ENCODE data around the gene NEURL1.
"Not testable (repeated sequence)": the region's sequence is repeated elsewhere in the genome, so short reads cannot be mapped to it uniquely, and the experiment has no call there.

Gene NEURL1

DNA sequence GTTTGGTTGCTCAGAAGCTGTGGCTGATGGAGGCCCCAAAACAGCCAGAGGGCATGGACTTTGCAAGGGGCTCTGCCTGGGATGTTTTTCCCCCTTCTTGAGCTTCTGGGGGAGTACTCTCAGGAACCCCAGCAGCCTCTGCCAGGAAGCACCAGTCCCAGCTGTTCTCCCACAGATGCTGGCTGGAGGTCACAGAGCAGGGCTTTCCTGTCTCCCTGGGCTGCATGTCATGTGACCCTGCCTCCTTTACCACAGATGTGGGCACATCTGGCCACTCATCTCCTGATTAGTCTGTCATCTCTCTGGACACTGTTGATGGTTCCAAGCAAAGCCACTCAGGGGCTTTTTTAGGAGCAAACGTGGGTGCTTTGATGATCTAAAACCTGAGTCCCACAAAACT is 136.7 kb downstream of the NEURL1 start:
- DNase-seq = no peak

GRCh38 chr10:103632247-103632642 is 138.7 kb downstream of the NEURL1 start:
- no peak for DNase-seq

DNA sequence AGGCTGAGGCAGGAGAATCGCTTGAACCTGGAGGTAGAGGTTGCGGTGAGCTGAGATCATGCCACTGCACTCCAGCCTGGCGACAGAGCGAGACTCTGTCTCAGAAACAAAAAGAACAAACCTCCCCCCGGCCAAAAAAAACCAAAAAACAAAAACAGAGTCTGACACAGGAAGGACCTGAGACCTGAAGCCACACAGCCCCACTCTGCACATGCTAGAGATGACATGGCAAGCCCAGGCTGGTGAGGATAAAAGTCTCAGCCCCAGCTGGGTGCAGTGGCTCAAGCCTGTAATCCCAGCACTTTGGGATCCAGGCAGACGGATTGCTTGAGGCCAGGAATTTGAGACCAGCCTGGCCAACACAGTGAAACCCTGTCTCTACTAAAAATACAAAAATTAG is 139.4 kb downstream of the NEURL1 start:
- not testable (repeated sequence) for DNase-seq

DNA sequence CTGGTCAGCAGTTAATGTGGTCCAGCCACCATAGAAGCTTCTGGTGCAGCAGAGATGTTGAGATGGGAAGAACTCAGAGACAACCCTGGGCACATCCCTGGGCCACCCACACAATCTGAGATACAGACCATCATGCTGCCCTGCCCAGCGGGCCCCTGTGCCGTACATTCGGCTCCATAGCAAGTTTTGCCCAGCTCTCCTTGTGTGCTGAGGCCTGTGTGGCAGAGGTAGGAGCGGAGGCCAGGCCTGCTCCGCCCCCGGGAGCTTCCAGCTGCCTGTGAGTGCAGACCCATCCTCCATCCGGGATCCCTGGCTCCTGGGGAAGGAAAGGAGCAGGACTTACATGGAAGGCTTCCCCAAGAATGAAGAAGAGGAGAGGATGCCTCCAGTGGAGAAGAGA is 140.3 kb downstream of the NEURL1 start:
- no peak for DNase-seq

- DNase-seq = no peak
Measured at GRCh38 chr10:103635580-103635979, 142.1 kb downstream of the NEURL1 start.

GRCh38 chr10:103636492-103636891 is 143.0 kb downstream of the NEURL1 start:
- DNase-seq = no peak

- DNase-seq = no peak
Measured at GRCh38 chr10:103637011-103637410, 143.5 kb downstream of the NEURL1 start.

DNA sequence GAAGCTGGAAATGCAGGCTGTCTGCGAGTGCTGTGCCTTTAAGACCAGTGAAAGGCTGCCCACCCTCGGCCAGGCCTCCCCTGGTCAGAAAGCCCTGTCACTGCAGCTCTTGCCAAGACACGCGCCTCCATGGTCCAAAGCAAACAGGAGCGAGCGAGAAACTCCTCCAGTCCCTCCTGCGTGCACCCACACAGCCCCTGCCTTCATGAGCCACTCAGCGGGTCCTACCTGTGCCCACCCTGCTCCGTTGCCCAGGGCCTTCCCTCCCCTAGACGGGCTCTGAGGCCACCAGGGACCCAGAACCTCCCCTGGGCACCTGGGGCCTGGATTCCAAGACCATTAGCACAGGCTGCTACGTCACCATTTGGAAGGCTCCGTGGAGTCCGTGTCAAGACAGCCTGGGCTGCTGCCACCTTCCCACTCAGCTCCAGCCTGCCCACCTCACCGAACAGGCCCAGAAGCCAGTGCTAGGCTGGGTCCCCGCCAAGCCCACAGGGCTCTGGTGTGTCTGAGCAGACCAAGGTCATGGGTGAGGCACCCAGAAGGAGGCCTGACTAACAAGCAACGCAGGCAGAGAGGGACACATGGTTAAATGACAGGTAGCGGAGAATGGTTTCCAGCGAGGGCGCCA is 144.5 kb downstream of the NEURL1 start:
- DNase-seq = no peak

DNA sequence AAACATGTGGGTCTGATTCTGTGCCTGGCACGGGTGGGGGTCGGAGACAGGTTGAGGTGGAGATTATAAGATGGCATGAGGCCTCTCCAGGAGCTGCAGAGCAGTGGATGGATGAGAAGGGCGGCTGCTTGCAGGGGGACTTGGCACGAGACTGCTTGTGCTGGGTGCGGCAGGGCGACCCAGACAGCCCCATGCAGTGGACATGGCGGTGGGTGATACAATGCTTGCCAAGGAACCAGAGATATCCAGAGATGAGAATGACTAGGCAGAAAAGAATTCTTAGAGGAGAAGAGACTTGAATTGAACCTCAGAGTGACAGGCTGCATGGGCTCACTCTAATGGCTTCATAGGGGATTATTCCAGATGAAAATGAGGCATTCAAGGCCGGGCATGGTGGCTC is 145.4 kb downstream of the NEURL1 start:
- DNase-seq = no peak

DNA sequence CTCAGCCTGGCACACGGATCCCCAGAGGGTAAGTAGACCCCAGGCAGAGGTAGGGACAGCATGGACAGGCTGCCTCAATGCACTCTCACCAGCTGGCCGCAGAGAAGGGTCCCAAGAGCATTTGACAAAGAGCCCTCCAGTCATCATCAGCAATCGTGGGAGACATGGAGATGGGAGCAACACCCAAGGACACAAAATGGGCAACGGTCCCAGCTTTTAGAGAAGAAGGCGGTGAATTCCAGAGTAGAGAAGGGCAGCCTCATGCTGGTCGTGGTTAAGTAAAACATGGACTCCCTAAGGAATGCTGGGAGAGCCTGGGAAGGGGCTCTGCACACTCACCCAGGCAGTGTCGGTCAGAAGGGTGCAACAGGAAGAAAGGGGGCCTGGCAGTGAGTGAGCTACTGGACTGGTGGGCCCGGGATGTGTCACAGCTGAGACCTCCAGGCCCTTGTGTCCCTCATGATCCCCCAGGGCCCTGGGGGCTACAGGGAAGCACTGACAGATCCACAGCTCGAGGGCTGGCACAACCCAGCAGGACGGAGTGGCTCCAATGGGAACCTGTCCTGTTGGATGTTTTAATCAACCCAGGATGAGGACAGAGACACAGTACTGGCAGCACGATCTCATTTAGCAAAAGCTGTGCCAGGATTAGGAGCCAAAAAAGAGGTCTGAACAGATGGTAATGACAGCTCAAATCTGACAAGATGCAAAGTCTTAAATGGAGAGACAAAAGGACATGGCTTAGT is 147.1 kb downstream of the NEURL1 start:
- DNase-seq = no peak

DNA sequence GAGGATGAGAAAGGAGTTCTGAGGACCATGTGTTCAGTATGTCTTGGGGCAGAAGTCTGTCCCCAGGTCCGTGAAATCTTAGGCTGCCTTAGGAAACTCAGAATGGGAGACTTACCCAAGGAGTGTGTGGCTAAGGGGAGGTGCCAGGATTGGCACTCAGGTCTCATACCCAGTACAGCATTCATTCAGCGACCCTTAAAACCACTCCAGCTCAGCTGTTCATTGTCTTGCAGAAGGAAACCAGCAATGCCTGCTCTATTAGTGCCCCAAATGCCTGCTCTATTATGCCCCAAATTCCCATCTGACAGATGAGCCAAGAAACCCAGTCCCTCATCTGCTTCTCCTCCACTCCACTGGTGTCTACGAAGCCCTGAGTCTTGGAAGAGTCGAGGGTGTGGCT is 147.8 kb downstream of the NEURL1 start:
- DNase-seq = no peak
